Parathyroid adenoma (tissue), 2 donors: ENCODE data around the gene TBC1D20.
"Not testable (repeated sequence)": the region's sequence is repeated elsewhere in the genome, so short reads cannot be mapped to it uniquely, and the experiment has no call there.

ENCODE experiments used
- H2AFZ ChIP-seq: fragments of 300-600 bp; sonication (generic); one replicate; pipeline ENCODE4 v1.7.0; 2017; ENCODE audit warnings: antibody characterized with exemption, mild to moderate bottlenecking
- H3K27ac ChIP-seq: fragments of 300-600 bp; sonication (generic); one replicate; pipeline ENCODE4 v1.7.0; 2017
- H3K27me3 ChIP-seq: fragments of 300-600 bp; sonication (generic); one replicate; pipeline ENCODE4 v1.7.0; 2017; ENCODE audit warnings: low read length; ENCODE audit not compliant: control insufficient read depth, insufficient read depth
- H3K36me3 ChIP-seq: fragments of 300-600 bp; sonication (generic); one replicate; pipeline ENCODE4 v1.7.0; 2017; ENCODE audit warnings: low read length; ENCODE audit not compliant: control insufficient read depth, insufficient read depth
- H3K4me1 ChIP-seq: fragments of 300-600 bp; sonication (generic); one replicate; pipeline ENCODE4 v1.7.0; 2017; ENCODE audit warnings: control low read depth
- H3K4me2 ChIP-seq: fragments of 300-600 bp; sonication (generic); one replicate; pipeline ENCODE4 v1.7.0; 2017; ENCODE audit warnings: low read length
- H3K4me3 ChIP-seq: fragments of 300-600 bp; sonication (generic); one replicate; pipeline ENCODE4 v1.7.0; 2017; ENCODE audit warnings: low read depth, low read length
- H3K79me2 ChIP-seq: fragments of 300-600 bp; sonication (generic); one replicate; pipeline ENCODE4 v1.7.0; 2017; ENCODE audit warnings: control low read depth
- H3K9ac ChIP-seq: fragments of 300-600 bp; sonication (generic); one replicate; pipeline ENCODE4 v1.7.0; 2017; ENCODE audit warnings: mild to moderate bottlenecking
- H3K9me3 ChIP-seq: fragments of 300-600 bp; sonication (generic); one replicate; pipeline ENCODE4 v1.7.0; 2017; ENCODE audit warnings: low read length; ENCODE audit not compliant: control insufficient read depth
- TF ChIP-seq, protein P1 (sequence below): fragments of 300-600 bp; sonication (generic); IDR thresholded peaks from one replicate; pipeline ENCODE4 v1.7.0; 2017; ENCODE audit warnings: antibody characterized with exemption, mild to moderate bottlenecking
- donor health status: primary hyperparathyroidism.

The TBC1D20 gene

DNA sequence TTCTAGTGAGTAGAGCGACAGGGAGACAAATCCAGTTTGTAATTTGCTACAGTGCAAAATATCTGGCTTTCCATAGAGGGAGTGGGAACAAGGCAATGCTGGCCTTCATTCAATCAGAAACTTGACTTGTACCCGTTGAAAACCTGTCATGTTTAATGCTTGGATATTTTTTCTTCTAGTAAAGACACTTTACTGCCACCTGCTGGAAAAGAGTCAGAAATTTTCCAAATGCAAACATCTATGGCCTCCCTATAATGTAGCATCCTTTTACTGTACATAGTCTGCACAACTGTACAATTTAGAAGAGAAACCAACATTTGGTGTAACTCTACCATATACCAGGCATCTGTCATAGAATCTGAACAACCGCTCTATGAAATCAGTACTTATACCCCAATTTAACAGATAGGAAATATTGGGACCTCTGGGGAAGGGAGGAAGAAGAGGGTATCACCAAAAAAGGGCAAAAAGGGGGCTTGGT lies 16.7 kb upstream of the TBC1D20 start:
- Histone ChIP-seq H3K36me3 (no peaks in the 10 kb centered on the region), H2AFZ (no peak overlapping the region), H3K4me3 (no peak overlapping the region), H3K9ac (no peak overlapping the region), H3K79me2 (no peaks in the 10 kb centered on the region), H3K9me3 (no peaks in the 10 kb centered on the region), H3K27ac (no peak overlapping the region), H3K4me1 (no peaks in the 10 kb centered on the region), H3K4me2 (no peak overlapping the region), H3K27me3 (no peaks in the 10 kb centered on the region)
- TF ChIP-seq, protein P1, sequence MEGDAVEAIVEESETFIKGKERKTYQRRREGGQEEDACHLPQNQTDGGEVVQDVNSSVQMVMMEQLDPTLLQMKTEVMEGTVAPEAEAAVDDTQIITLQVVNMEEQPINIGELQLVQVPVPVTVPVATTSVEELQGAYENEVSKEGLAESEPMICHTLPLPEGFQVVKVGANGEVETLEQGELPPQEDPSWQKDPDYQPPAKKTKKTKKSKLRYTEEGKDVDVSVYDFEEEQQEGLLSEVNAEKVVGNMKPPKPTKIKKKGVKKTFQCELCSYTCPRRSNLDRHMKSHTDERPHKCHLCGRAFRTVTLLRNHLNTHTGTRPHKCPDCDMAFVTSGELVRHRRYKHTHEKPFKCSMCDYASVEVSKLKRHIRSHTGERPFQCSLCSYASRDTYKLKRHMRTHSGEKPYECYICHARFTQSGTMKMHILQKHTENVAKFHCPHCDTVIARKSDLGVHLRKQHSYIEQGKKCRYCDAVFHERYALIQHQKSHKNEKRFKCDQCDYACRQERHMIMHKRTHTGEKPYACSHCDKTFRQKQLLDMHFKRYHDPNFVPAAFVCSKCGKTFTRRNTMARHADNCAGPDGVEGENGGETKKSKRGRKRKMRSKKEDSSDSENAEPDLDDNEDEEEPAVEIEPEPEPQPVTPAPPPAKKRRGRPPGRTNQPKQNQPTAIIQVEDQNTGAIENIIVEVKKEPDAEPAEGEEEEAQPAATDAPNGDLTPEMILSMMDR = peak; percentile 65

DNA sequence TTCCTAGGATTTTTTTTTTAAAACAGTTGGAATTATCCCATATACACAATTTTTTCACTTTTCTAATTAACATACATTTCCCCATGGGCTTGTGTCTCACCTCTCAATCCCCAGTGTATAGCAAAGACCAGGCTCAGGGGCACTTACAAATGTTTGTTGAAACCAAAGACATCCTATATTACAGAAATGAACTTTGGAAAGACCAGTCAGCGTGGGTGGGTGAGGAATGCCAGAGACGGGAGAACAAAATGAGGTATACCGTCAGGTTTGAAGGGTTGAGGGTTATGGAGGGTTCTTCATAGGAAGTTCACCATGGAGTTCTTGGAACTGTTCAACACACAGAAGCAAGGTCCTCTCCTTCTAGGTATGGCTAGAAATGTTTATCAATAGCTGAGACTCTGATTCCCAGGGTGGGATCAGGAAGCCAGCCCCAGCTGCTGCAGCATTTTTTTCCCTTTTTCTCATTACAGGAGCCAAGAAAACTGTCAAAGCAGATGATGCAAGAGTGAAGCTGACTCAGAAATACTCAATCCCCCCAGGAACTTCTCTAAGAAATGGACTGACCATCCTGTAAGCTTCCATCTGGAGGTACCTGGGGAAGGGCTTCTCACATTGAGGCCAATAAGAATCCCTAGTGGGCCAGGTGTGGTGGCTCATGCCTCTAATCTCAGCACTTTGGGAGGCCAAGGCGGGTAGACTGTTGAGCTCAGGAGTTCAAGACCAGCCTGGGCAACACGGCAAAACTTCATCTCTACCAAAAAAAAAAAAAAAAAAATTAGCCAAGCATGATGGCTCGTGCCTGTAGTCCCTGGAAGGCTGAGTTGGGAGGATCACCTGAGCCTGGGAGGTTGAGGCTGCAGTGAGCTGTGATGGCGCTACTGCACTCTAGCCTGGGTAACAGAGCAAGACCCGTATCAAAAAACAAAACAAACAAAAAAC lies 15.9 kb upstream of the TBC1D20 start:
- Histone ChIP-seq H3K79me2 (no peaks in the 10 kb centered on the region), H3K27me3 (no peaks in the 10 kb centered on the region), H3K4me3 (no peak overlapping the region), H3K4me2 (no peak overlapping the region), H3K9me3 (no peaks in the 10 kb centered on the region), H2AFZ (no peak overlapping the region), H3K27ac (no peak overlapping the region), H3K9ac (no peak overlapping the region), H3K4me1 (no peaks in the 10 kb centered on the region), H3K36me3 (no peaks in the 10 kb centered on the region)
- TF ChIP-seq, protein P1 = no peak

DNA sequence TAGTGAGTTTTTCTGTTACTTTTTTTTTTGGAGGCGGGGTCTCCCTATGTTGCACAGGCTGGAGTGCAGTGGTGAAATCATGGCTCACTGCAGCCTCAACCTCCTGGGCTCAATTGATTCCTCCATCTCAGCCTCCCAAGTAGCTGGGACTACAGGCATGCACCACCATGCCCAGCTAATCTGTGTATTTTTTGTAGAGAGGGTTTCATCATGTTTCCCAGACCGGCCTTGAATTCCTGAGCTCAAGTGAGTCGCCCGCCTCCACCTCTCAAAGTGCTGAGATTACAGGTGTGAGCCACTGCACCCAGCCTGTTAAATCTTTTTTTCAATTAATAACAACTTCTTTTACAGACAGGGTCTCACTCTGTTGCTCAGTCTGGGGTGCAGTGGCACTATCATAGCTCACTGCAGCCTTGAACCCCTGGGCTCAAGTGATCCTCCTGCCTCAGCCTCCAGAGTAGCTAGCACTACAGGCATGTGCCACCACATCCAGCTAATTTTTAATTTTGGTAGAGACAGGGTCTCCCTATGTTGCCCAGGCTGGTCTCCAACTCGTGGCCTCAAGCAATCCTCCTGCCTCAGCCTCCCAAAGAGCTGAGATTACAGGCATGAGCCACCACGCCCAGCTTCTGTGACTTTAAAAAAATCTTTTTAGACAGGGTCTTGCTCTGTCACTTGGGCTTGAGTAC lies 14.4 kb upstream of the TBC1D20 start:
- not testable (repeated sequence) for H3K79me2 ChIP-seq, H3K4me1 ChIP-seq, H3K9me3 ChIP-seq, H3K4me3 ChIP-seq, H3K4me2 ChIP-seq, H3K36me3 ChIP-seq, H2AFZ ChIP-seq, H3K9ac ChIP-seq, H3K27ac ChIP-seq, H3K27me3 ChIP-seq

DNA sequence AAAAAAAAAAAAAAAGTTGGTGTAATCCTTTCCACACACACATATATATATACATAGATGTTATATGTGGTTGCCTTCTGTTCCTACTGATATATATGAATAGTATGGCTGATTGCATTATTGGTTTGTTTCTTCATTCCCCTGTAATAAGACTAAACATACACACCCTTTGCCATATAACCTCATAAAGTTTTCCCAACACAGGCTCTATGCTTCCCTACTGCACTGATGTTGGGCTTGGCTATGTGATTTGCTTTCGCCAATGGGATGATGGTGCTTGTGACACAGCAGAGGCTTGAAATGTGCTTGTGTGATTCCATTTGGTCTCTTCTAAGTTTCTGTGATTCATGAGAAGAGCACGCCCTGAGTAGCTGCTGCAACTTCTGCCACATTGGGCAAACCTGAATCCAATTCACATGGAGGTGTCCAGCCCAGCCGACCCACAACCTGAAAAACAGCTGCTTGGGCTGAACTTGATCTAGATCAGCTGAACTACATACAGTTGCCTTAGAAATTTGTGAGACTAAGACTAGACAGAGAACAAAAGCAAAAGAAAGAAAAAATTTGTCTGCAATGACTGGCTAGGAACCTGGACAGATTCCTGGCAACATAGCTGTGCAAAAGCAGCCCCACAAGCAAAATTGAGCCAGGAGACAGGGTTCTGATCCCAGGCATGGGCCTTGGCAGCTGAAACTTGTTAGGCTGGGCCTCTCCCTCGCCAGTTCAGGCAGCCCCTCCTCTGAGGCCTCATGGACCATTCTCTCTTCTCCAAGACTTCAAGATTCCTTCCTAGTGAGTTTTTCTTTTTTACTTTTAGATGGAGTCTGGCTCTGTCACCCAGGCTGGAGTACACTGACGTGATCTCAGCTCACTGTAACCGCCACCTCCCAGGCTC lies 13.4 kb upstream of the TBC1D20 start:
- no peaks in the 10 kb centered on the region for H3K36me3 ChIP-seq
- no peak overlapping the region for H3K9ac ChIP-seq
- TF ChIP-seq, protein P1 = no peak
- H2AFZ ChIP-seq = no peak overlapping the region
- H3K4me1 ChIP-seq = no peaks in the 10 kb centered on the region
- H3K4me2 ChIP-seq = no peak overlapping the region
- H3K27me3 ChIP-seq = no peaks in the 10 kb centered on the region
- H3K4me3 ChIP-seq = no peak overlapping the region
- H3K79me2 ChIP-seq = no peaks in the 10 kb centered on the region
- no peak overlapping the region for H3K27ac ChIP-seq
- H3K9me3 ChIP-seq = no peaks in the 10 kb centered on the region
